ENCODE data around the gene AMACR. TPM values are rescaled to one million over a fixed set of nuclear protein-coding genes. Genes with fewer than 3 reads are reported as not detected.

The AMACR gene
- total and polyA plus RNA-seq, 9 of the 15 experiments (the other 6 are each of a cell fraction or from before 2014, with no cell fraction given) = 0.72 to 4.6 (median 4.0) TPM

DNA sequence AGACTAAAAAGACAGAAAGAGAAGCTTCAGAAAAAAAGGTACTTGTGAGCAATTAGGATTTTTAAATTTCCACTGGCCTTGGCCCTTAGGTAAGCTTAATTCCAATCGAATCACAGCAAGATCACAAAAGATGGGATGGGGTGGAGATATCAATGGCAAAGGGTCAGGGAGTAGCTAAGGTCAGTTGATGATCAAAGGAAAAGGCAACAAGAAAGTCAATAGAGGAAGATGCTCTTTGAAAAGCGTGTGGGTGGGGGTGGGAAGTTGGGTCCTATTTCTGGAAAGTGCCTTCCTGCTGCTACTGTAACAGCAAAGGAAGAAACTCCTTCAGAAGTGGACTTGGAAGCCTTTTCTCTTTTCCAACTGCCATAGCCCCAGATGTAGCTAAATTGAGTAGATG, 27.9 kb upstream of the AMACR start:
- Histone ChIP-seq H3K4me3 (no peak overlapping the region), H3K27me3 (ENCODE audit: control insufficient read depth in 2 of 2, insufficient read depth in 2 of 2, low read length in 2 of 2) (no peaks in the 10 kb centered on the region; a peak in 1 of 5 replicates), H3K9ac (ENCODE audit: insufficient read depth in 1 of 2, low read depth in 2 of 2, low read length in 2 of 2) (no peak overlapping the region), H3K79me2 (ENCODE audit: control insufficient read depth, insufficient read depth, low read length) (no peaks in the 10 kb centered on the region), H2AFZ (ENCODE audit: low read depth, low read length) (no peak overlapping the region), H4K20me1 (replicated peaks; ENCODE audit: control insufficient read depth, insufficient read depth, low read length) (no peaks in the 10 kb centered on the region), H3K4me2 (ENCODE audit: insufficient read depth, low read length) (no peak overlapping the region), H3K27ac (ENCODE audit: extremely low read depth, low read depth, low read length) (no peak overlapping the region), H3K4me1 (replicated peaks in 1 of 2; ENCODE audit: control insufficient read depth in 2 of 2, insufficient read depth in 2 of 2, low read length in 2 of 2) (no peaks in the 10 kb centered on the region), H3K36me3 (ENCODE audit: control insufficient read depth, insufficient read depth, low read length) (no peaks in the 10 kb centered on the region), H3K9me1 (ENCODE audit: control insufficient read depth, insufficient read depth, low read length) (no peaks in the 10 kb centered on the region), H3K9me3 (replicated peaks; ENCODE audit: control insufficient read depth, insufficient read depth, low read depth, low read length) (no peaks in the 10 kb centered on the region)
- intact Hi-C loops (cut with micrococcal nuclease) = no loop called here
- POLR2A ChIA-PET = interaction anchor here (2.2 kb wide), 1 partner anchor 10 kb away, joined by 5 read pairs; no protein-coding TSS in a partner anchor
- no peak for FAIRE-seq
- CTCF ChIA-PET (ENCODE audit: low intra/inter-chr PET ratio) = no interaction called here
- WGBS (ENCODE audit: insufficient coverage, low coverage, missing lambda C conversion rate) = 9% methylated on average over 2 of the region's 2 CpGs
- no peak for ATAC-seq
- BruUV-seq (replicated peaks) = no TSS peak
- TF ChIP-seq, protein P1, sequence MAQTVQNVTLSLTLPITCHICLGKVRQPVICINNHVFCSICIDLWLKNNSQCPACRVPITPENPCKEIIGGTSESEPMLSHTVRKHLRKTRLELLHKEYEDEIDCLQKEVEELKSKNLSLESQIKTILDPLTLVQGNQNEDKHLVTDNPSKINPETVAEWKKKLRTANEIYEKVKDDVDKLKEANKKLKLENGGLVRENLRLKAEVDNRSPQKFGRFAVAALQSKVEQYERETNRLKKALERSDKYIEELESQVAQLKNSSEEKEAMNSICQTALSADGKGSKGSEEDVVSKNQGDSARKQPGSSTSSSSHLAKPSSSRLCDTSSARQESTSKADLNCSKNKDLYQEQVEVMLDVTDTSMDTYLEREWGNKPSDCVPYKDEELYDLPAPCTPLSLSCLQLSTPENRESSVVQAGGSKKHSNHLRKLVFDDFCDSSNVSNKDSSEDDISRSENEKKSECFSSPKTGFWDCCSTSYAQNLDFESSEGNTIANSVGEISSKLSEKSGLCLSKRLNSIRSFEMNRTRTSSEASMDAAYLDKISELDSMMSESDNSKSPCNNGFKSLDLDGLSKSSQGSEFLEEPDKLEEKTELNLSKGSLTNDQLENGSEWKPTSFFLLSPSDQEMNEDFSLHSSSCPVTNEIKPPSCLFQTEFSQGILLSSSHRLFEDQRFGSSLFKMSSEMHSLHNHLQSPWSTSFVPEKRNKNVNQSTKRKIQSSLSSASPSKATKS (CRISPR knock-in tag; IDR thresholded peaks at IDR 0.05) = no peak
- TF ChIP-seq DIDO1 (tag; IDR thresholded peaks at IDR 0.05; ENCODE audit: low read depth) (no peak), EHMT2 (IDR thresholded peaks at IDR 0.05) (no peak), NCOA6 (IDR thresholded peaks at IDR 0.05) (no peak), ZNF584 (CRISPR knock-in tag; IDR thresholded peaks at IDR 0.05; ENCODE audit: low read depth) (no peak), ZNF644 (tag; IDR thresholded peaks at IDR 0.05; ENCODE audit: low read depth) (no peak), HDAC8 (tag; IDR thresholded peaks at IDR 0.05) (no peak)
- TF ChIP-seq, protein P2, sequence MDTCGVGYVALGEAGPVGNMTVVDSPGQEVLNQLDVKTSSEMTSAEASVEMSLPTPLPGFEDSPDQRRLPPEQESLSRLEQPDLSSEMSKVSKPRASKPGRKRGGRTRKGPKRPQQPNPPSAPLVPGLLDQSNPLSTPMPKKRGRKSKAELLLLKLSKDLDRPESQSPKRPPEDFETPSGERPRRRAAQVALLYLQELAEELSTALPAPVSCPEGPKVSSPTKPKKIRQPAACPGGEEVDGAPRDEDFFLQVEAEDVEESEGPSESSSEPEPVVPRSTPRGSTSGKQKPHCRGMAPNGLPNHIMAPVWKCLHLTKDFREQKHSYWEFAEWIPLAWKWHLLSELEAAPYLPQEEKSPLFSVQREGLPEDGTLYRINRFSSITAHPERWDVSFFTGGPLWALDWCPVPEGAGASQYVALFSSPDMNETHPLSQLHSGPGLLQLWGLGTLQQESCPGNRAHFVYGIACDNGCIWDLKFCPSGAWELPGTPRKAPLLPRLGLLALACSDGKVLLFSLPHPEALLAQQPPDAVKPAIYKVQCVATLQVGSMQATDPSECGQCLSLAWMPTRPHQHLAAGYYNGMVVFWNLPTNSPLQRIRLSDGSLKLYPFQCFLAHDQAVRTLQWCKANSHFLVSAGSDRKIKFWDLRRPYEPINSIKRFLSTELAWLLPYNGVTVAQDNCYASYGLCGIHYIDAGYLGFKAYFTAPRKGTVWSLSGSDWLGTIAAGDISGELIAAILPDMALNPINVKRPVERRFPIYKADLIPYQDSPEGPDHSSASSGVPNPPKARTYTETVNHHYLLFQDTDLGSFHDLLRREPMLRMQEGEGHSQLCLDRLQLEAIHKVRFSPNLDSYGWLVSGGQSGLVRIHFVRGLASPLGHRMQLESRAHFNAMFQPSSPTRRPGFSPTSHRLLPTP (IDR thresholded peaks at IDR 0.05; ENCODE audit: borderline replicate concordance, extremely low read depth, insufficient read length) = no peak
- TF ChIP-seq, protein P3, sequence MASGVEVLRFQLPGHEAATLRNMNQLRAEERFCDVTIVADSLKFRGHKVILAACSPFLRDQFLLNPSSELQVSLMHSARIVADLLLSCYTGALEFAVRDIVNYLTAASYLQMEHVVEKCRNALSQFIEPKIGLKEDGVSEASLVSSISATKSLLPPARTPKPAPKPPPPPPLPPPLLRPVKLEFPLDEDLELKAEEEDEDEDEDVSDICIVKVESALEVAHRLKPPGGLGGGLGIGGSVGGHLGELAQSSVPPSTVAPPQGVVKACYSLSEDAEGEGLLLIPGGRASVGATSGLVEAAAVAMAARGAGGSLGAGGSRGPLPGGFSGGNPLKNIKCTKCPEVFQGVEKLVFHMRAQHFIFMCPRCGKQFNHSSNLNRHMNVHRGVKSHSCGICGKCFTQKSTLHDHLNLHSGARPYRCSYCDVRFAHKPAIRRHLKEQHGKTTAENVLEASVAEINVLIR (CRISPR knock-in tag; IDR thresholded peaks at IDR 0.05) = no peak
- DNase-seq (ENCODE audit: extremely low read depth in 1 of 4, low spot score in 3 of 4) = no peak
- in situ Hi-C loops (cut with MboI) = no loop called here

All from K562 (cell line).